OCI-LY1 (cell line): ENCODE results near the gene CKAP5.

Source experiments
- H2AFZ ChIP-seq: fragments of 200-600 bp; sonication (generic), shearing (Covaris generic); 2 replicates; pipeline ENCODE4 v1.6.0; 2014; ENCODE audit warnings: antibody characterized with exemption, mild to moderate bottlenecking, low read length
- H3F3A ChIP-seq: fragments of 200-600 bp; sonication (generic), shearing (Covaris generic); 2 replicates; pipeline ENCODE4 v1.6.0; 2014; ENCODE audit warnings: mild to moderate bottlenecking, antibody characterized with exemption, low read length, moderate library complexity; ENCODE audit not compliant: insufficient read depth
- H3K27ac ChIP-seq: fragments of 200-600 bp; sonication (generic); 2 replicates; pipeline ENCODE4 v1.5.1; 2014; ENCODE audit warnings: low read length, mixed run types, mild to moderate bottlenecking, low read depth; ENCODE audit not compliant: poor library complexity, severe bottlenecking
- H3K27me3 ChIP-seq: fragments of 200-600 bp; sonication (generic); 2 replicates; pipeline ENCODE4 v1.6.0; 2014; ENCODE audit warnings: antibody characterized with exemption, mild to moderate bottlenecking, low read length, moderate library complexity; ENCODE audit not compliant: insufficient read depth
- H3K36me3 ChIP-seq: fragments of 200-600 bp; sonication (generic); 2 replicates; pipeline ENCODE4 v1.6.1; 2014; ENCODE audit warnings: mild to moderate bottlenecking, antibody characterized with exemption, low read length, moderate library complexity, mixed read lengths; ENCODE audit not compliant: insufficient read depth
- H3K4me1 ChIP-seq: fragments of 200-600 bp; sonication (generic); 2 replicates; pipeline ENCODE4 v1.5.1; 2014; ENCODE audit warnings: mild to moderate bottlenecking, low read length, moderate library complexity; ENCODE audit not compliant: insufficient read depth, severe bottlenecking
- H3K4me2 ChIP-seq: fragments of 200-600 bp; sonication (generic), shearing (Covaris generic); 2 replicates; pipeline ENCODE4 v1.6.1; 2014; ENCODE audit warnings: low read length
- H3K4me3 ChIP-seq: fragments of 200-600 bp; sonication (generic); 2 replicates; pipeline ENCODE4 v1.5.1; 2014; ENCODE audit warnings: low read length, low read depth, mild to moderate bottlenecking, mixed read lengths; ENCODE audit not compliant: poor library complexity, severe bottlenecking
- H3K79me2 ChIP-seq: fragments of 200-600 bp; shearing (Covaris generic); 2 replicates; pipeline ENCODE4 v1.6.1; 2016; ENCODE audit warnings: mixed run types, low read length, mixed read lengths; ENCODE audit not compliant: insufficient read depth
- H3K9ac ChIP-seq: fragments of 200-600 bp; sonication (generic), shearing (Covaris generic); 2 replicates; pipeline ENCODE4 v1.6.1; 2014; ENCODE audit warnings: mild to moderate bottlenecking, low read length, mixed read lengths
- H3K9me2 ChIP-seq: fragments of 200-600 bp; sonication (generic), shearing (Covaris generic); 2 replicates; pipeline ENCODE4 v1.6.1; 2014; ENCODE audit warnings: low read depth, mild to moderate bottlenecking, low read length, mixed read lengths
- H3K9me3 ChIP-seq: fragments of 200-600 bp; shearing (Covaris generic); 2 replicates; pipeline ENCODE4 v1.6.1; 2014; ENCODE audit warnings: low read length, mixed read lengths
- H4K20me1 ChIP-seq: fragments of 200-600 bp; sonication (generic), shearing (Covaris generic); 2 replicates; pipeline ENCODE4 v1.6.0; 2016; ENCODE audit warnings: mild to moderate bottlenecking, low read length; ENCODE audit not compliant: insufficient read depth
- EZH2 ChIP-seq: fragments of 200-600 bp; sonication (generic), shearing (Covaris generic); IDR thresholded peaks from 2 replicates; pipeline ENCODE4 v1.8.0; 2017; ENCODE audit warnings: borderline replicate concordance, mixed run types, mild to moderate bottlenecking, antibody characterized with exemption, low read length, moderate library complexity, mixed read lengths
- TF ChIP-seq, protein P1 (sequence below): fragments of 200-600 bp; sonication (generic), shearing (Covaris generic); IDR thresholded peaks from 2 replicates; pipeline ENCODE4 v1.5.1; 2017; ENCODE audit warnings: mild to moderate bottlenecking, antibody characterized with exemption, low read length, moderate library complexity, mixed read lengths

The CKAP5 gene

DNA sequence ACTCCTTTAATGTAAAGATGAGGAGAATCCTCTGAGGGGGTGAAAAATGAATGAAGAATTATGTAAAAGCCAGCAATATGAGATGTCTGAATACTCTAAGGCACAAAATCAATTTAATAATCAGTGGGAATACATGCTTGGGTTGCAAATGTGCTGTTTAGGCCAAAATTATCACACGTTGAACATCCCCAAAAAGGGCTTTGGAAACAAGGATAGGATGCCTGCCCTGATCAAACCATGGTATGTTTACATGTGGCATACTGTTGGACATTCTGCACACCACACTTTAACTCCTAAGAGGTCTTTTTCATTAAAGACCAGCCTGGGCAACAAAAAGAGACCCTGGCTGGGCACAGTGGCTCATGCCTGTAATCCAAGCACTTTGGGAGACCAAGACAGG lies 100.8 kb downstream of the CKAP5 start:
- Histone ChIP-seq H4K20me1 (no peaks in the 10 kb centered on the region), H3K79me2 (no peaks in the 10 kb centered on the region), H3K9ac (no peak overlapping the region), H2AFZ (no peak overlapping the region), H3K9me3 (no peaks in the 10 kb centered on the region), H3F3A (no peaks in the 10 kb centered on the region), H3K9me2 (no peaks in the 10 kb centered on the region), H3K4me1 (no peaks in the 10 kb centered on the region), H3K27ac (no peak overlapping the region), H3K27me3 (no peaks in the 10 kb centered on the region), H3K4me2 (no peak overlapping the region), H3K36me3 (peaks cover 94% of the 10 kb centered on the region), H3K4me3 (no peak overlapping the region)
- TF ChIP-seq, protein P1, sequence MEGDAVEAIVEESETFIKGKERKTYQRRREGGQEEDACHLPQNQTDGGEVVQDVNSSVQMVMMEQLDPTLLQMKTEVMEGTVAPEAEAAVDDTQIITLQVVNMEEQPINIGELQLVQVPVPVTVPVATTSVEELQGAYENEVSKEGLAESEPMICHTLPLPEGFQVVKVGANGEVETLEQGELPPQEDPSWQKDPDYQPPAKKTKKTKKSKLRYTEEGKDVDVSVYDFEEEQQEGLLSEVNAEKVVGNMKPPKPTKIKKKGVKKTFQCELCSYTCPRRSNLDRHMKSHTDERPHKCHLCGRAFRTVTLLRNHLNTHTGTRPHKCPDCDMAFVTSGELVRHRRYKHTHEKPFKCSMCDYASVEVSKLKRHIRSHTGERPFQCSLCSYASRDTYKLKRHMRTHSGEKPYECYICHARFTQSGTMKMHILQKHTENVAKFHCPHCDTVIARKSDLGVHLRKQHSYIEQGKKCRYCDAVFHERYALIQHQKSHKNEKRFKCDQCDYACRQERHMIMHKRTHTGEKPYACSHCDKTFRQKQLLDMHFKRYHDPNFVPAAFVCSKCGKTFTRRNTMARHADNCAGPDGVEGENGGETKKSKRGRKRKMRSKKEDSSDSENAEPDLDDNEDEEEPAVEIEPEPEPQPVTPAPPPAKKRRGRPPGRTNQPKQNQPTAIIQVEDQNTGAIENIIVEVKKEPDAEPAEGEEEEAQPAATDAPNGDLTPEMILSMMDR: no peak
- no peak for TF ChIP-seq EZH2

DNA sequence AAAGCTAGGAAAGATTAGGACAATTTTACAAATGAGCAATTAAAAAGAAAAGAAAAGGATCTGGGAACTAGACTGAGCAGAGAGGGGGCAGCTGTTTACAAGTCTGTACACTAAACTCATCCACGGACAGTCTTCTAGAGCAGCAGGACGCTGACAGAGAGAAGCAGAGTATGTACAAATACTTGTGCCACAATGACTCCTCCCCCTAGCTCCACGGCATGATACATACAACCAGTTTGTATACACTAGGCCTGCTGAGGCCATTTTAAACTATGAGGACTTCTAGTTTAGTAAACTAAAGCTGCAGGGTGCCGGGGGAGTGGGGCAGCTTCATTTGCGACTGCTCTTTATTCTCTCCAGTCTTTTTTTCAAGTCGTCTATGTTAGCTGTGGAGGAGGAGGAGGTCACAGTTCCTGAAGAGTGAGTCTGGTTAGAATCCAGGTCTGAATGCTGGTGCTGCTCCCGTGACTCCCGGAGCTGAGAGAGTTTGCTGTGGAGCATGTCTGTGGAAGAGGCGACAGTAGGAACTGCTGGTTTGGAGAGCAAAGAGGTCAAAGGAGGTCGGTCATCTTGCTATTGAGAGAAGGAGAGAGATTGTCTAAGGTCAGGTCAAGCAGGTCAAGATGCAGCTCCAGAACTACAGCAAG lies 102.3 kb downstream of the CKAP5 start:
- TF ChIP-seq, protein P1: no peak
- TF ChIP-seq EZH2: no peak
- H3K4me2 ChIP-seq: no peak overlapping the region
- no peaks in the 10 kb centered on the region for H4K20me1 ChIP-seq
- H2AFZ ChIP-seq: no peak overlapping the region
- no peaks in the 10 kb centered on the region for H3K79me2 ChIP-seq
- H3K9ac ChIP-seq: no peak overlapping the region
- peaks cover 79% of the 10 kb centered on the region for H3K36me3 ChIP-seq
- no peaks in the 10 kb centered on the region for H3F3A ChIP-seq
- no peaks in the 10 kb centered on the region for H3K4me1 ChIP-seq
- H3K9me3 ChIP-seq: no peaks in the 10 kb centered on the region
- H3K9me2 ChIP-seq: no peaks in the 10 kb centered on the region
- H3K27ac ChIP-seq: no peak overlapping the region
- H3K4me3 ChIP-seq: no peak overlapping the region
- H3K27me3 ChIP-seq: no peaks in the 10 kb centered on the region

DNA sequence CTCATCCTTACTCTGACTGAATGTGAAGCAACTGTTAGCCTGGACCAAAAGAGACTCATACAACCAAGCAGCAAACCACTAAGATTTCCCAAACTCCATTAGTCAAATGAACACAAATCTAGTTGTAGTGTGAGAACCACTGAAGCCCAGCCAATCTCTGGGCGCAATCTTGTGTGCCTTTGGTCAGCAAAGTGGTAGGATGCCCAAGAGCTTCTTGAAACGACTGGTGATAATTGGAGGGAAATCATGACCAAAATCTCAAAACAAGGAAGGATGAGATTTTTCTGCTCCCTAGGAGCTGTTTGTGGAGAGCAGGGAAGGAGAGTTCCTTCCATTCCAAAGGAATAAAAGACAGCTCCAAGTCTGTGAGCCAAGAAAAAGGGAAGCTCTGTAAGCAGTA lies 103.0 kb downstream of the CKAP5 start:
- H3K27ac ChIP-seq: no peak overlapping the region
- no peak for TF ChIP-seq EZH2
- TF ChIP-seq, protein P1: no peak

More for the DNA sequence above, 103.0 kb downstream of the CKAP5 start:
- H3K4me3 ChIP-seq: no peak overlapping the region
- no peaks in the 10 kb centered on the region for H3K4me1 ChIP-seq
- no peaks in the 10 kb centered on the region for H3K9me2 ChIP-seq
- H3K9ac ChIP-seq: no peak overlapping the region
- no peaks in the 10 kb centered on the region for H3K9me3 ChIP-seq
- H3F3A ChIP-seq: no peaks in the 10 kb centered on the region
- H3K79me2 ChIP-seq: no peaks in the 10 kb centered on the region
- H3K4me2 ChIP-seq: no peak overlapping the region
- H3K36me3 ChIP-seq: peaks cover 71% of the 10 kb centered on the region
- no peaks in the 10 kb centered on the region for H4K20me1 ChIP-seq
- no peaks in the 10 kb centered on the region for H3K27me3 ChIP-seq
- no peak overlapping the region for H2AFZ ChIP-seq
